HT-29 (cell line): ENCODE measurements around the gene MPPED1. TPM values are rescaled to one million over a fixed set of nuclear protein-coding genes. Genes with fewer than 3 reads are reported as not detected.

Experiments used
- DNase-seq: peaks from one replicate; pipeline ENCODE4 v3.0.0-alpha.2; 2015; ENCODE audit warnings: low spot score
- total RNA-seq: library from RNA; depleted of rRNA; stranded (reverse); fragments of >200 nt; shearing (Covaris generic); gene quantifications from 2 replicates; pipeline ENCODE4 v1.2.3, GENCODE V29; 2014

Gene MPPED1
- total RNA-seq, 1 experiment from 2014 or later = not detected

- DNase-seq = no peak
Measured at GRCh38 chr22:43428521-43428920, 16.7 kb downstream of the MPPED1 start.

- no peak for DNase-seq
Measured at GRCh38 chr22:43429426-43429825, 17.6 kb downstream of the MPPED1 start.

- DNase-seq = no peak
Measured at GRCh38 chr22:43431808-43432554, 20.2 kb downstream of the MPPED1 start.

- no peak for DNase-seq
Measured at GRCh38 chr22:43432883-43433415, 21.1 kb downstream of the MPPED1 start.

GRCh38 chr22:43433451-43434274 lies 21.8 kb downstream of the MPPED1 start:
- DNase-seq = no peak

- no peak for DNase-seq
Measured at GRCh38 chr22:43434275-43434927, 22.6 kb downstream of the MPPED1 start.

- no peak for DNase-seq
Measured at GRCh38 chr22:43434928-43435311, 23.1 kb downstream of the MPPED1 start.

GRCh38 chr22:43435851-43436811 lies 24.3 kb downstream of the MPPED1 start:
- no peak for DNase-seq

- no peak for DNase-seq
Measured at GRCh38 chr22:43436868-43437267, 25.1 kb downstream of the MPPED1 start.

- DNase-seq = no peak
Measured at GRCh38 chr22:43437871-43438475, 26.2 kb downstream of the MPPED1 start.

- DNase-seq = no peak
Measured at GRCh38 chr22:43438666-43439347, 27.0 kb downstream of the MPPED1 start.

- no peak for DNase-seq
Measured at GRCh38 chr22:43439368-43440103, 27.7 kb downstream of the MPPED1 start.

- DNase-seq = no peak
Measured at GRCh38 chr22:43440104-43440387, 28.2 kb downstream of the MPPED1 start.

GRCh38 chr22:43440556-43440955 lies 28.7 kb downstream of the MPPED1 start:
- no peak for DNase-seq

- DNase-seq = no peak
Measured at GRCh38 chr22:43441216-43441615, 29.4 kb downstream of the MPPED1 start.

GRCh38 chr22:43441751-43442150 lies 29.9 kb downstream of the MPPED1 start:
- no peak for DNase-seq

GRCh38 chr22:43442386-43443151 lies 30.8 kb downstream of the MPPED1 start:
- DNase-seq = no peak

- no peak for DNase-seq
Measured at GRCh38 chr22:43443152-43443471, 31.3 kb downstream of the MPPED1 start.
